MM.1S (cell line): Measurements from ENCODE around the gene HOATZ.

Experiments
- CTCF ChIP-seq: fragments of 300-600 bp; sonication (generic); IDR thresholded peaks from 2 replicates; pipeline ENCODE4 v1.5.1; 2016; ENCODE audit warnings: antibody characterized with exemption, low read length, mixed read lengths
- EZH2 ChIP-seq: fragments of 300-600 bp; sonication (generic); optimal IDR thresholded peaks from 2 replicates; pipeline ENCODE3; 2017; ENCODE audit warnings: low read depth, mild to moderate bottlenecking, antibody characterized with exemption, low read length, mixed read lengths
- EZH2phosphoT487 ChIP-seq: fragments of 300-600 bp; sonication (generic); IDR thresholded peaks from 2 replicates; pipeline ENCODE4 v1.6.1; 2018; ENCODE audit warnings: antibody characterized with exemption, low read length

GRCh38 chr11:111535281-111535680 lies 20.7 kb downstream of the HOATZ start:
- TF ChIP-seq CTCF (no peak), EZH2 (no peak), EZH2phosphoT487 (no peak)
